ENCODE data around the gene STXBP4.

DNA sequence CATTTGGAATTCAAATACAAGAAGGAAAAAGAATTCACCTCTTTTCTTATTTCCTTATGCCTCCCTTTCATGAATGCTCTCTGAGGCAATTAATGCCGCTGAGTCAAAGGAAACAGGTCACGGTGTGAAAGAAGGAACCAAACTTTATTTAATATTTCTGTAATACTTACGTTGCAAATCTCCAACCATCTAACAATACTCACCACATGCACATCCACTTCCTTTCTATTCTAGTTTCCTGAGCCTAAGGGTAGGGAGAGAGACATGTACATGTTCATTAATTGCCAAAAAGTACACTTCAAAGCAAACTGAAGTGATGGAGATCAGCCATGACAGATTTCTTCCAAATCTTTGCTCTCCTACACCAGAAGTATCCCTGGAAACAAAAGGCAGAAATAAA, 248.3 kb downstream of the STXBP4 start:
- TF ChIP-seq CTCF (conservative IDR thresholded peaks at IDR 0.05) (no peak), EZH2 (IDR thresholded peaks at IDR 0.05; ENCODE audit: low read depth) (no peak)
